Peyer's patch (tissue), 4 donors: ENCODE measurements around the gene SASH1. TPM values are rescaled to one million over a fixed set of nuclear protein-coding genes. Genes with fewer than 3 reads are reported as not detected.
A peak's percentile ranks its signal among the peaks of the same experiment; 100 is the strongest.
"Not testable (repeated sequence)": the region's sequence is repeated elsewhere in the genome, so short reads cannot be mapped to it uniquely, and the experiment has no call there.

Experiments used
- DNase-seq, 3 donors: peaks; one replicate each; pipeline ENCODE4 v3.0.0-alpha.2; 2017 to 2019
- H3K27ac ChIP-seq, 4 donors: fragments of 200-600 bp; sonication (generic); one replicate each; pipeline ENCODE4 v1.5.1; 2016 to 2019
- H3K27me3 ChIP-seq, 2 donors: fragments of 200-600 bp; sonication (generic); one replicate each; pipeline ENCODE4 v1.5.1; 2019
- H3K36me3 ChIP-seq, 3 donors: fragments of 200-600 bp; sonication (generic); one replicate each; pipeline ENCODE4 v1.5.1; 2016 to 2019
- H3K4me1 ChIP-seq, 4 donors: fragments of 200-600 bp; sonication (generic); one replicate each; pipeline ENCODE4 v1.5.1; 2016 to 2019
- H3K4me3 ChIP-seq, 4 donors: fragments of 200-600 bp; sonication (generic); 1 replicate in 3 of 4; 2 replicates in 1 of 4; pipeline ENCODE4 v1.5.1; 2016 to 2019; ENCODE audit warnings: mild to moderate bottlenecking in 1 of 4
- H3K9me3 ChIP-seq, 4 donors: fragments of 200-600 bp; sonication (generic); one replicate each; pipeline ENCODE4 v1.5.1; 2016 to 2019; ENCODE audit warnings: mild to moderate bottlenecking in 1 of 4
- POLR2A ChIP-seq, 2 donors: fragments of 450-650 bp; IDR thresholded peaks; one replicate each; pipeline ENCODE4 v1.5.1; 2017; ENCODE audit warnings: antibody characterized with exemption in 2 of 2, mild to moderate bottlenecking in 2 of 2, moderate library complexity in 2 of 2
- total RNA-seq, 4 donors: library from RNA; depleted of rRNA; stranded (reverse); fragments of >200 nt; gene quantifications; one replicate each; pipeline ENCODE4 v1.1.0, GENCODE V29; 2016
- TF ChIP-seq, protein P1 (sequence below), 6 experiments: fragments of 450-650 bp in 4 of 6; fragments of 200-600 bp in 2 of 6; sonication (generic) in 1 of 6; IDR thresholded peaks; one replicate each; pipeline ENCODE4 v1.5.1; 2017 to 2019; ENCODE audit warnings: antibody characterized with exemption in 6 of 6, mild to moderate bottlenecking in 3 of 6, moderate library complexity in 1 of 6

Gene SASH1
- total RNA-seq, 4 donors from 2014 or later = 17.2 to 141 (median 38.1) TPM

DNA sequence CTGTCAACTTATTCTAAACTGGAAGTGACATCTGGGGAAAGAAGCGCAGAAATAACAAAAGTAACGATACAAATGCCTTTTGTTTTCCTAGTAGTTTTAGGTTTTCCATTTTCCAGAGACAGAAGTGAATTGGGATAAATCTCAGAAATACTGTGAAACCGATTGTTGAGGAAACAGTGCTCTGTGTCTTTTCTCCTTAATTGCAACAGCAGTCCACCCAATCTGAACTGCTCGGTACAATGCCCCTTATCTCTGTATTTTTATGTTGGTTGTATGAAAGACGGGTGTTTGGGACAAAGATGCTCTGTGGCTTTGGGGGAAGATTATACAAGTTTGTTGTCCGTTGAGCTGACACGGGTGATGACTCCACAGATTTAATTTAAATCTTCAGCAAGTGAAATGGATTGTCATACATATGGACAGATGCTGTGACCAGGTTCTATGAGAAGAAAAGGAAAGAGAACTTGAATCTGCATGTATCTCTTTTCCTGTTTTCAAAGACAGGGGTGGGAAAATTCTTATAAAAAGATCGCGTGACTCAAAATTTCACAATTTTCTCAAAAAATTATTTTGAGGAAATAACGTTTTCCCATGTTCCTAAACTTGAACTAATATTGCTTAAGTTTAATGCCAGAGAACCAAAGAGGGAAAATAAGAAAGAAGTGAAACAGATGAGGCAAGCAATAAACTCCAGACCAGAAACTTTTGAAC is 41.2 kb downstream of the SASH1 start:
- Histone ChIP-seq H3K27ac (peak overlapping the region in 2 of 4 donors; percentile 12 to 43), H3K9me3 (no peaks in the 10 kb centered on the region), H3K27me3 (no peaks in the 10 kb centered on the region), H3K4me3 (no peak overlapping the region), H3K4me1 (no peaks in the 10 kb centered on the region), H3K36me3 (no peaks in the 10 kb centered on the region)
- TF ChIP-seq, protein P1, sequence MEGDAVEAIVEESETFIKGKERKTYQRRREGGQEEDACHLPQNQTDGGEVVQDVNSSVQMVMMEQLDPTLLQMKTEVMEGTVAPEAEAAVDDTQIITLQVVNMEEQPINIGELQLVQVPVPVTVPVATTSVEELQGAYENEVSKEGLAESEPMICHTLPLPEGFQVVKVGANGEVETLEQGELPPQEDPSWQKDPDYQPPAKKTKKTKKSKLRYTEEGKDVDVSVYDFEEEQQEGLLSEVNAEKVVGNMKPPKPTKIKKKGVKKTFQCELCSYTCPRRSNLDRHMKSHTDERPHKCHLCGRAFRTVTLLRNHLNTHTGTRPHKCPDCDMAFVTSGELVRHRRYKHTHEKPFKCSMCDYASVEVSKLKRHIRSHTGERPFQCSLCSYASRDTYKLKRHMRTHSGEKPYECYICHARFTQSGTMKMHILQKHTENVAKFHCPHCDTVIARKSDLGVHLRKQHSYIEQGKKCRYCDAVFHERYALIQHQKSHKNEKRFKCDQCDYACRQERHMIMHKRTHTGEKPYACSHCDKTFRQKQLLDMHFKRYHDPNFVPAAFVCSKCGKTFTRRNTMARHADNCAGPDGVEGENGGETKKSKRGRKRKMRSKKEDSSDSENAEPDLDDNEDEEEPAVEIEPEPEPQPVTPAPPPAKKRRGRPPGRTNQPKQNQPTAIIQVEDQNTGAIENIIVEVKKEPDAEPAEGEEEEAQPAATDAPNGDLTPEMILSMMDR (IDR thresholded peaks at IDR 0.05) = no peak
- no peak for TF ChIP-seq POLR2A (IDR thresholded peaks at IDR 0.05)
- no peak for DNase-seq

DNA sequence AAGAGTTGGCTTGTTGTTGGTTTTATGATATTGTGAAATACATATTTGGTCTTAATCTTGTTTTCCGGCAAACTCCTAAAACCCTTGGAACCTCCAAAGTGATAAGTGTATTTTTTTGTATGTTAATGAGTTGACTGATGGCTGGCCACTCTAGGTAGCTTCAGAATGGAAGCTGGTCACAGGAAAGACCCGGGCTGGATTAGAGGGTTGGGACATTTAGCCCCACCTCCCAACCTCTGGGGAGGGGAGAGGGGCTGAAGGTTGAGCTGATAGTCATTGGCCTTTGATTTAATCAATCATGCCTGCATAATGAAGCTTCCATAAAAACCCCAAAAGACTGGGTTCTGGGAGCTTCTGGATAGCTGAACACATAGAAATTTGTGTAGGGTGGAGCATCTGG is 42.7 kb downstream of the SASH1 start:
- H3K4me1 ChIP-seq = no peaks in the 10 kb centered on the region
- no peaks in the 10 kb centered on the region for H3K36me3 ChIP-seq
- no peaks in the 10 kb centered on the region for H3K27me3 ChIP-seq
- H3K9me3 ChIP-seq = no peaks in the 10 kb centered on the region
- no peak overlapping the region for H3K4me3 ChIP-seq
- DNase-seq = no peak
- H3K27ac ChIP-seq = no peak overlapping the region
- TF ChIP-seq, protein P1 (IDR thresholded peaks at IDR 0.05) = no peak
- TF ChIP-seq POLR2A (IDR thresholded peaks at IDR 0.05) = no peak

DNA sequence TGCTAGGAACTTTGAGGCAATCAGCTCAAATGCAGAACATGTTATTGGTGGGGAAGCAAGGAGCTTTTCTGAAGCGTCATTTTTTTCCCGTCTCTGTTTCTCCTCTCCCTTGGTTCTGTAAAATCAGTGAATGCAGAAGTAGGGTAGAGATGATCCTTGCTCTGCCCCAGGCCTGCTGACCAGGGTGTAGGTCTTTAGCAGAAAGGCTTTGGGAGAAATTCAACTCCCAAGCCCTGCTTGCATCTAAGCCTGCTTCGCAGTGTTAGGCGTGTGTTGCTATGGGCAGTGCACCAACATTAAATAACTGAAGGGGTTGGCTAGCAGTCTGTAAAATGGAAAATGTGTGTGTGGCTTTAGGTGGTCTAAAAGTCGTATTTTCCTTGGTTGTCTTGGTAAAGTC is 45.9 kb downstream of the SASH1 start:
- no peak for DNase-seq
- Histone ChIP-seq H3K27me3 (no peaks in the 10 kb centered on the region), H3K27ac (no peak overlapping the region), H3K4me3 (no peak overlapping the region), H3K9me3 (no peaks in the 10 kb centered on the region), H3K36me3 (no peaks in the 10 kb centered on the region), H3K4me1 (no peaks in the 10 kb centered on the region)
- TF ChIP-seq, protein P1 (IDR thresholded peaks at IDR 0.05) = no peak
- no peak for TF ChIP-seq POLR2A (IDR thresholded peaks at IDR 0.05)

- Histone ChIP-seq H3K36me3 (no peaks in the 10 kb centered on the region), H3K4me3 (no peak overlapping the region), H3K4me1 (no peaks in the 10 kb centered on the region), H3K27me3 (no peaks in the 10 kb centered on the region), H3K27ac (no peak overlapping the region), H3K9me3 (no peaks in the 10 kb centered on the region)
- TF ChIP-seq, protein P1 (IDR thresholded peaks at IDR 0.05) = no peak
- TF ChIP-seq POLR2A (IDR thresholded peaks at IDR 0.05) = no peak
- no peak for DNase-seq
Observed at GRCh38 chr6:148389086-148389485, 46.4 kb downstream of the SASH1 start.

GRCh38 chr6:148389917-148390316 is 47.3 kb downstream of the SASH1 start:
- TF ChIP-seq, protein P1 (IDR thresholded peaks at IDR 0.05) = no peak
- TF ChIP-seq POLR2A (IDR thresholded peaks at IDR 0.05) = no peak
- no peaks in the 10 kb centered on the region for H3K9me3 ChIP-seq
- no peak for DNase-seq
- H3K36me3 ChIP-seq = no peaks in the 10 kb centered on the region
- no peaks in the 10 kb centered on the region for H3K27me3 ChIP-seq
- no peaks in the 10 kb centered on the region for H3K4me1 ChIP-seq
- no peak overlapping the region for H3K4me3 ChIP-seq
- no peak overlapping the region for H3K27ac ChIP-seq

DNA sequence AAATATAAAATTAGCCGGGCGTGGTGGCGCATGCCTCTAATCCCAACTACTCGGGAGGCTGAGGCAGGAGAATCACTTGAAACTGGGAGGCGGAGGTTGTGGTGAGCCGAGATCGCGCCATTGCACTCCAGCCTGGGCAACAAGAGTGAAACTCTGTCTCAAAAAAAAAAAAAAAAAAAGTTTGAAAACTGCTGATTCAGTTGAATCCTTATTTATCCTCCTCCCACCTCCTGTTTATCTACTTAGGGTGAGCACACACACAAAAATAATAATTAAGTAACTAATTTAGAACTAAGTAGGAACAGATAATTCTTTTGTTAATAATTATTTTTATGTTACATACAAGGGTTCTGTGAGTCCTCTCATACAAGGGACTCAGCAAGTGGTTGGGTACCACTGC is 49.5 kb downstream of the SASH1 start:
- H3K27me3 ChIP-seq, H3K9me3 ChIP-seq, DNase-seq, H3K4me1 ChIP-seq, H3K27ac ChIP-seq, H3K36me3 ChIP-seq, H3K4me3 ChIP-seq: not testable (repeated sequence)
